ENCODE data around the gene SZT2. TPM values are rescaled to one million over a fixed set of nuclear protein-coding genes. Genes with fewer than 3 reads are reported as not detected.

The SZT2 gene
- total and polyA plus RNA-seq, 10 of the 15 experiments (the other 5 are each of a cell fraction or from before 2014, with no cell fraction given), result 1.4 to 38.3 (median 12.7) TPM

- no peak overlapping the region for H3K4me2 ChIP-seq (ENCODE audit: control insufficient read depth, insufficient read depth)
- no peaks in the 10 kb centered on the region for H3K79me2 ChIP-seq (ENCODE audit: control insufficient read depth, insufficient read depth, low read length)
- TF ChIP-seq SPI1 (IDR thresholded peaks at IDR 0.05; ENCODE audit: borderline replicate concordance, insufficient read depth, low read depth, low read length), result peak; percentile 32; the same call in 1 of the 2 replicates
- no peak for TF ChIP-seq CEBPZ (IDR thresholded peaks at IDR 0.05; ENCODE audit: low read depth, low read length)
- peak; percentile 89 for ATAC-seq
- no peak overlapping the region for H3K9ac ChIP-seq (ENCODE audit: control insufficient read depth, insufficient read depth, low read length)
- no peaks in the 10 kb centered on the region for H3K9me3 ChIP-seq (replicated peaks; ENCODE audit: control insufficient read depth, insufficient read depth, low read length)
- peaks cover 11 to 23% of the 10 kb centered on the region in 2 experiments for H3K36me3 ChIP-seq (ENCODE audit: control insufficient read depth in 2 of 2, insufficient read depth in 2 of 2, low read length in 1 of 2)
- POLR2A ChIA-PET, result interaction anchor here (1.0 kb wide), 1 partner anchor 29 kb away, joined by 3 read pairs; no protein-coding TSS in a partner anchor
- no peaks in the 10 kb centered on the region for H3K27me3 ChIP-seq (replicated peaks in 1 of 2; ENCODE audit: control insufficient read depth in 2 of 2, insufficient read depth in 2 of 2, low read length in 1 of 2)
- SMC1A ChIA-PET (ENCODE audit: uncharacterized antibody, unreplicated experiment), result interaction anchor here (1.3 to 1.8 kb wide), 3 partner anchors 180 to 192 kb away, joined by 3 to 10 read pairs (median 7); no protein-coding TSS in a partner anchor
- H3K4me1 ChIP-seq (ENCODE audit: control insufficient read depth, insufficient read depth, low read length), result peaks cover 9% of the 10 kb centered on the region
- no peak overlapping the region for H3K4me3 ChIP-seq
- in situ Hi-C loops (cut with MboI) (no loop called here), intact Hi-C loops (cut with micrococcal nuclease; ENCODE audit: unreplicated experiment) (no loop called here)
- BruUV-seq (replicated peaks), result no TSS peak
- peak; percentile 26 for DNase-seq (ENCODE audit: low read depth, low spot score)
- no peak for FAIRE-seq
- CTCF ChIA-PET, result interaction anchor here (1.3 kb wide), 1 partner anchor 180 kb away, joined by 4 read pairs; no protein-coding TSS in a partner anchor
- no peak overlapping the region for H2AFZ ChIP-seq (ENCODE audit: control insufficient read depth, low read depth, low read length)
- RAD21 ChIA-PET (ENCODE audit: unreplicated experiment), result interaction anchor here (0.9 to 1.6 kb wide), 5 partner anchors 29 to 197 kb away, joined by 3 to 9 read pairs (median 4); partner anchors contain the start of genes CDC20, MED8 and SZT2
- WGBS (ENCODE audit: insufficient coverage, insufficient replicate concordance, low lambda C conversion rate, missing lambda C conversion rate), result 0% methylated on average over 4 of the region's 4 CpGs
- H3K27ac ChIP-seq (ENCODE audit: control insufficient read depth, insufficient read depth), result 0 out of 2 replicates have a peak overlapping the region, but pooled peaks have one; percentile 13
- H4K20me1 ChIP-seq (ENCODE audit: control insufficient read depth, insufficient read depth), result no peaks in the 10 kb centered on the region
Measured at GRCh38 chr1:43418858-43419257, 29.2 kb downstream of the SZT2 start.

All from GM12878 (cell line).